Panc1 (cell line): ENCODE results near the gene CD300LG. TPM values are rescaled to one million over a fixed set of nuclear protein-coding genes. Genes with fewer than 3 reads are reported as not detected.

Experiments
- ATAC-seq: fragments of 200-7000 bp; cut with Tn5 transposase; 2 replicates; pipeline ENCODE4 v1.9.1; 2020; ENCODE audit warnings: mild to moderate bottlenecking, moderate library complexity
- BruUV-seq: library from RNA; stranded (reverse); fragments of 400-500 nt; replicated peaks from 2 replicates; lab custom pipeline; 2021; lab: Mats Ljungman, UMichigan
- CTCF ChIA-PET: fragments of 300-600 bp; sonication (Branson Sonifier 250); formaldehyde crosslinking; loops from one replicate; lab custom pipeline; 2022; ENCODE audit warnings: antibody characterized with exemption; lab: Charles Lee
- POLR2A ChIA-PET: fragments of 300-600 bp; sonication (Branson Sonifier 250); formaldehyde crosslinking; loops from one replicate; lab custom pipeline; 2022; ENCODE audit warnings: antibody characterized with exemption; lab: Charles Lee
- DNase-seq: peaks from one replicate; pipeline ENCODE4 v3.0.0-alpha.2; 2010; ENCODE audit warnings: low read depth, low spot score
- H3K27ac ChIP-seq: 2 replicates; pipeline ENCODE4 v1.5.1; 2011; ENCODE audit warnings: mild to moderate bottlenecking, low read length, inconsistent platforms
- H3K27me3 ChIP-seq: fragments of 200-500 bp; sonication (Bioruptor generic); 2 replicates; pipeline ENCODE4 v1.6.0; 2014; ENCODE audit warnings: low read length, inconsistent platforms; ENCODE audit not compliant: control insufficient read depth, insufficient read depth
- H3K36me3 ChIP-seq: fragments of 200-500 bp; sonication (Bioruptor generic); 2 replicates; pipeline ENCODE4 v1.5.1; 2014; ENCODE audit warnings: inconsistent platforms, mild to moderate bottlenecking, low read length, moderate library complexity; ENCODE audit not compliant: control insufficient read depth, insufficient read depth
- H3K4me1 ChIP-seq: 2 replicates; pipeline ENCODE4 v1.5.1; 2011; ENCODE audit warnings: inconsistent platforms, mild to moderate bottlenecking, low read length, moderate library complexity; ENCODE audit not compliant: control insufficient read depth, insufficient read depth
- H3K4me3 ChIP-seq, 2 experiments: 2 replicates each; pipeline ENCODE4 v1.5.1; 2011 to 2012; ENCODE audit warnings: low read depth in 2 of 2, low read length in 2 of 2, mild to moderate bottlenecking in 2 of 2, inconsistent platforms in 1 of 2, moderate library complexity in 1 of 2
- H3K9me3 ChIP-seq: fragments of 200-500 bp; sonication (Bioruptor generic); 2 replicates; pipeline ENCODE4 v1.5.1; 2014; ENCODE audit warnings: low read depth, mild to moderate bottlenecking, inconsistent platforms, low read length, moderate library complexity; ENCODE audit not compliant: control insufficient read depth, insufficient read depth
- CTCF ChIP-seq: fragments of 450-650 bp; IDR thresholded peaks from 2 replicates; pipeline ENCODE4 v1.5.1; 2017; ENCODE audit warnings: mild to moderate bottlenecking
- POLR2AphosphoS5 ChIP-seq: IDR thresholded peaks from 2 replicates; pipeline ENCODE4 v1.6.1; 2012; ENCODE audit warnings: mild to moderate bottlenecking, low read depth, low read length, moderate library complexity
- REST ChIP-seq, 2 experiments: IDR thresholded peaks; 2 replicates each; pipeline ENCODE4 v1.6.1; 2011 to 2012; ENCODE audit warnings: low read depth in 2 of 2, control low read depth in 1 of 2, low read length in 1 of 2, mild to moderate bottlenecking in 1 of 2, moderate library complexity in 1 of 2; ENCODE audit not compliant: insufficient read depth in 1 of 2
- SIN3A ChIP-seq: IDR thresholded peaks from 2 replicates; pipeline ENCODE4 v1.6.1; 2012; ENCODE audit warnings: low read depth, mild to moderate bottlenecking, low read length, moderate library complexity, borderline replicate concordance; ENCODE audit not compliant: insufficient read depth
- TCF7L2 ChIP-seq: IDR thresholded peaks from 2 replicates; pipeline ENCODE4 v1.6.1; 2011; ENCODE audit warnings: mild to moderate bottlenecking, low read depth, low read length, inconsistent platforms
- in situ Hi-C: cut with HindIII; loops from 2 replicates; pipeline ENCODE4 v1.10.0; 2016; ENCODE audit warnings: low sequenced_read_pairs, low pct_unique_long_range_greater_than_20kb
- intact Hi-C: fragments of 100-400 bp; cut with micrococcal nuclease; formaldehyde crosslinking; loops from one replicate; pipeline ENCODE4 v1.10.0; 2022; ENCODE audit not compliant: unreplicated experiment
- total RNA-seq: library from RNA; stranded (reverse); gene quantifications from one replicate; pipeline ENCODE4 v1.2.1, GENCODE V29; 2021; ENCODE audit not compliant: unreplicated experiment

CD300LG gene
- total RNA-seq, 1 experiment from 2014 or later = not detected

GRCh38 chr17:43856141-43856540, 9.2 kb downstream of the CD300LG start:
- no peaks in the 10 kb centered on the region for H3K36me3 ChIP-seq
- BruUV-seq = no TSS peak
- no peaks in the 10 kb centered on the region for H3K4me1 ChIP-seq
- no peak overlapping the region for H3K27ac ChIP-seq
- in situ Hi-C loops = no loop called here
- no peaks in the 10 kb centered on the region for H3K9me3 ChIP-seq
- DNase-seq (no peak), ATAC-seq (no peak)
- ChIA-PET POLR2A (no interaction called here), CTCF (no interaction called here)
- H3K4me3 ChIP-seq = no peak overlapping the region
- intact Hi-C loops = no loop called here
- no peaks in the 10 kb centered on the region for H3K27me3 ChIP-seq
- TF ChIP-seq TCF7L2 (no peak), REST (IDR thresholded peaks at IDR 0.05; ENCODE audit: insufficient read depth in 1 of 2, low read depth in 2 of 2, low read length in 1 of 2) (no peak), SIN3A (no peak), CTCF (no peak)

GRCh38 chr17:43857141-43857540, 10.2 kb downstream of the CD300LG start:
- Histone ChIP-seq H3K9me3 (no peaks in the 10 kb centered on the region), H3K4me1 (no peaks in the 10 kb centered on the region), H3K4me3 (no peak overlapping the region), H3K27ac (no peak overlapping the region), H3K27me3 (no peaks in the 10 kb centered on the region), H3K36me3 (no peaks in the 10 kb centered on the region)
- TF ChIP-seq TCF7L2 = no peak
- TF ChIP-seq REST (IDR thresholded peaks at IDR 0.05; ENCODE audit: insufficient read depth in 1 of 2, low read depth in 2 of 2, low read length in 1 of 2) = no peak
- no peak for TF ChIP-seq POLR2AphosphoS5
- TF ChIP-seq CTCF = no peak
- TF ChIP-seq SIN3A = no peak
- no TSS peak for BruUV-seq
- ATAC-seq (no peak), DNase-seq (no peak)
- CTCF ChIA-PET = no interaction called here
- intact Hi-C loops (no loop called here), in situ Hi-C loops (no loop called here)
- POLR2A ChIA-PET = no interaction called here
